ENCODE measurements around the gene LPO.
A peak's percentile ranks its signal among the peaks of the same experiment; 100 is the strongest.

The LPO gene

DNA sequence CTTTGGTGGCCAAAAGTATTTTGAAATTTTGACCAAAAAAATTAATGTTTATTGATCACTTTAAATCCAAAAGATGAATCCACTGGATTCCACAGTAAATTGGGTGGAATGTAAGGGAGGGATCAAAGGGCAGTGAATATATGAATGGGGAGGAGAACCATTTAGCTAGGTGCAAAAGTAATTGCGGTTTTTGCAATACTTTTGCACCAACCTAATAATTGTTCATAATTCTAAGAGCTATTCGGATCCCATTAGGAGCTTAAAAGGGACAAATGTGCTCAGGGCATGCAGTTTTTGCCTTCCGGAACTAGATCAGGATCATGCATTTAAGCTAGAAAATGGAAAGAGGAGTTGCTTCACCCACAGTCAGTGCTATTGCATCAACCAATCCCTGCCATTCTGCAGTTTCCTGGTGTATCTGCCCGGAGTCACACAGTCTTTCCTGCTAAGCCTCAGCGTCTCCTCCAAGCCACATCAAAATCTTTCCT, at the start of gene LPO:
LPO (plus strand) TSS at position 438 of the 488 bp plus-strand sequence. CDS start 4,396 bp downstream, outside the sequence.
- DNase-seq: no peak

DNA sequence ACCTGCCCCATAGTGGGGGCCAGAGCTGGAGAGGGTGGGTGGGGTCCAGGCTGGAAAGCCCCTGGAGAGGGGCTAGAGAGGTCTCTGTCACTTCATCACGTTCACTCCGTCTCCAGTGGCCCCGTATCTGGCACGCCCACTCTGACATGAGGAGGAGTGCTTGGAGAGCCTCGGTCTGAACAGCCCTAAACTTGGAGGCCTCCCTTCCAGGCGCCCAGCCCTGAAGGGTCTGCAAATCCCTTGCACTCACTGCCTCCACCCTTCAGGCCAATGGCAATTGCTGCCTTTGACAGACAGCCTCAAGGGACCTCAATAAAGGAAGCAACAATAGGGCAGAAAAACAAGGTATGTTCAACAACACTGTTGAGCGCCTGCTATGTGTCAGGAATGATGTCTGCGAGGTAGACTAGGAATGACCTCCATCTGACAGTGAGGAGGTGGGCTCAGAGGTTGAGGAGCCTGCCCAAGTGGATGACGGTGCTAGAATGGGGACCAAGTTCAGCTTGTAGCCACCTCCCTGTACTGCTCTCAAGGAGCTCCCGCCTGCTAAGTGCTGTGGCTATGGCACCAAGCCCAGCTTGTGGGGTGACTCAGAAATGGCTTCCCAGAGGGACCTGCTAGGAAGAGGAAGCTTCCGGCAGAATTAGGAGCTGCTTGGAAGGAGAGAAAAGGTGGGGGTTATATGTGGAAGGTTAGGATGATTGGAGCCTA, 48.8 kb upstream of the LPO start:
- no peak for DNase-seq

DNA sequence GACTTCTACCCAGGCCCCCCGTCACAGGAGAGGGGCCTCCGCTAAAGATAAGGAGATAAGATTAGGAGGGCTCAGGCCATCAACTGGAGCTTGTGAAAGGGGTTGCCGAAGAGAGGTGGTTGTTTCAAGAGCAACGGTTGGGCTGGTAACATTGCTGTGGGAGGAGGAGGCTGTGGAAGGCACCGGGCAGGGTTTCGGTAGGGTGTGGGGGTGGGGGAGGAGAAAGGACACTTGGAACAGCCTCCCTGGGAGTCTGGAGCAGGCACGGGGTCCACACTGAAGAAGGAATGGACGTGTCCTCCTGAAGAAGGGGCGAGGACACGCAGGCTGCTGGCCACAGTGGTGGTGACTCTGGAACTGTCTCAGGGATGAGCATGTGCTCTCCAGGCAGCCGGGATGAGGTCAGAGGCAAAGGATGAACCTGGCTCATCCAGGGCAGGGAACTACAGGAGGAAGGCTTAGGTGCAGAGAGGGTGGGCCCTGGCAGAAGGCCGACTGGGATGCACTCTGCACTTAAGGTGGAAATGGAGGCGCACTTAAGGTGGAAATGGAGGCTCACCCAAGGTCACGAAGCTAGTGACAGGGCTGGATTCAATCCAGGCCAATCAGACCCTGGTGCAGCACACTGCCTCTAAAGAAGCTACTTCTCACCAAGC, 47.0 kb upstream of the LPO start:
- DNase-seq: no peak

DNA sequence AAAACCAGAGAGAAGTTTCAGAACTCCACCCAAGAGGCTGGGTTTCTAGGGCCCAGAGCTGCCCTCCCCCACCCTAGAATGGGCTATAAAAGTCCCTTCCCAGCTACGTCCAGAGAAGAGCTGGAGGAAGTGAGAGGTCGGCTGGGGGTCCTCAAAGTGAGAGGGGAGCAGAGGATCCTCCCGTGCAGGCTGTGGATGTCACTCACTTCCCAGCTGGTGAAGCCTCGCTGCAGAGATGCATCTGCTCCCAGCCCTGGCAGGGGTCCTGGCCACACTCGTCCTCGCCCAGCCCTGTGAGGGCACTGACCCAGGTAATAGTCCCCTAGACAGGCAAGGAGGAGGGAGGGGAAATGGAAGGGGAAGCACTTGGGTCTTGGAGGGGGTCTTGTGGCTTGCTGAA, 45.8 kb upstream of the LPO start, which contains the start of gene EPX:
EPX (plus strand) TSS at position 115 of the 400 bp plus-strand sequence; CDS start at position 236, 121 bp downstream.
- DNase-seq: no peak

DNA sequence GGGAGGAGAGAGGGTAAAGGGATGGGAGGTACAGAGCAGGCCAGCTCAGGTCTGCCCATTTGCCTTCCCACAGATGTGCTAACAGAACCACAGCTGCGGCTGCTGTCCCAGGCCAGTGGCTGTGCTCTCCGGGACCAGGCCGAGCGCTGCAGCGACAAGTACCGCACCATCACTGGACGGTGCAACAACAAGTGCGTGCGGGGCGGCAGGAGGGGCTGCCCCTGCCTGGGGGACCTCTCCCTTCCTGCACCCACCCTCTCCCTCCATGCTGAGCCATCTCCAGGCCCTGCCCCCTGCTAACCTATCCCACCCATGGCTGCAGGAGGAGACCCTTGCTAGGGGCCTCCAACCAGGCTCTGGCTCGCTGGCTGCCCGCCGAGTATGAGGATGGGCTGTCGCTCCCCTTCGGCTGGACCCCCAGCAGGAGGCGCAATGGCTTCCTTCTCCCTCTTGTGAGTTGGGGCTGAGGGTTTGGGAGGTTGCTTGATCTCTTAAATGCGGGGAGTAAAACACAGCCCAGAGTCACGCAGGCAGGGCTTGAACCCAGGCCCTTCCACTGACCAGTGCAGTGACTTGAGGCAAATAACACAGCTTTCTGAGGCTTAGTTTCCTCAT, 44.6 kb upstream of the LPO start:
- DNase-seq: no peak

DNA sequence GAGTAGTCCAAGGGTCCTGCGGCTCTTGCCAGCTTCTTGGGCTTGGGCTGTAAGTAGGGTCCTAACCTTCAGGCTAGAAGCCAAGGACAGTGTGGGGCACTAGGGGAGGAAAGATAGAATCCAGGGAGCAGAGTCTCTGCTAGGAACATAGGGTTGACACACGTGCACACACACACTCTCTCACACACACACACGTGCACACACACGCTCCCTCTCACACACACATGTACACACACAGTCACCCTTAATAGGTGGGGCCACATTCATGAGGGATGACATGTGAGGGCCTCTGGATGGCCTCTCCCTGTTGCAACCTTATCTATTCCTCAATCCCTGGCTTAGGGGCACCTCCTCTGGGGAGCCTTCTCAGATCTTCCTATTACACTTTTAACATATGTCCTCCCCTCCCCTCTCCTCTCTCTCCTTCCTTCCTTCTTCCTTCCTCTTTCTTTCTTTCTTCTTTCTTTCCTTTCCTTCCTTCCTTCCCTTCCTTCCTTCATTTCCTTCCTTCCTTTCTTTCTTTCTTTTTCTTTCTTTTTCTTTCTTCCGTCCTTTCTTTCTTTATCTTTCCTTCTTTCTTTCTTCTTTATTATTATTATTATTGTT, 42.8 kb upstream of the LPO start:
- no peak for DNase-seq

DNA sequence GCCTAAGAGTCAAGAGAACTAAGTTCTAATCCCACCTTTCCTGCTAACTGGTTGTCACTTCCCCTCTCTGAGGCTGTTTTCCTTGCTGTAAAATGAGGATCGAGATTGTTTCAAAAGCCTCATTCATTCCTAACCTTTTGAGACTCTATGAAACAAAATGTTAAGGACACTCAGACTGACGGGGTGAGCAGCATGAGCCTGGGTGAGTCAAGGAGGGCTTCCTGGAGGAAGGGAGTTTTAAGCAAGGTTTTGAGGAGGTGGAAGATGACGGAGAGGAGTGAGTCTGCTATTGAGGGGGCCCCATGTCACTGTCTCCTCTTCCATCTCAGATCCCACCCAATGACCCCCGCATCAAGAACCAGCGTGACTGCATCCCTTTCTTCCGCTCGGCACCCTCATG, 41.8 kb upstream of the LPO start:
- no peak for DNase-seq

- DNase-seq: peak; percentile 52
Measured at GRCh38 chr17:58200024-58200633, 38.3 kb upstream of the LPO start.

DNA sequence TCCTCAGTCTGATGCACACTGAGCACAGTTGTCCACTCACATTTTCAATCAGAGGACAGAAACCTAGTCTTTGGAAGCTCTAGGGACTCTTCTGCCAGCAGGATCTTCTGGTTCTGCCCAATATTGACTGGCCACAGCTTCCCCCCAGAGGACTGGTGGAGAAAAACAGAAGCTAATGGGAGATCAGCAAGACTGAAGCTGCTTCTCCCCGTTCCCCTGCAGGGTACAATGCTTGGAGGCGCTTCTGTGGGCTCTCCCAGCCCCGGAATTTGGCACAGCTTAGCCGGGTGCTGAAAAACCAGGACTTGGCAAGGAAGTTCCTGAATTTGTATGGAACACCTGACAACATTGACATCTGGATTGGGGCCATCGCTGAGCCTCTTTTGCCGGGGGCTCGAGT, 35.5 kb upstream of the LPO start:
- DNase-seq: no peak

- DNase-seq: no peak
Measured at GRCh38 chr17:58204796-58205195, 33.6 kb upstream of the LPO start.

DNA sequence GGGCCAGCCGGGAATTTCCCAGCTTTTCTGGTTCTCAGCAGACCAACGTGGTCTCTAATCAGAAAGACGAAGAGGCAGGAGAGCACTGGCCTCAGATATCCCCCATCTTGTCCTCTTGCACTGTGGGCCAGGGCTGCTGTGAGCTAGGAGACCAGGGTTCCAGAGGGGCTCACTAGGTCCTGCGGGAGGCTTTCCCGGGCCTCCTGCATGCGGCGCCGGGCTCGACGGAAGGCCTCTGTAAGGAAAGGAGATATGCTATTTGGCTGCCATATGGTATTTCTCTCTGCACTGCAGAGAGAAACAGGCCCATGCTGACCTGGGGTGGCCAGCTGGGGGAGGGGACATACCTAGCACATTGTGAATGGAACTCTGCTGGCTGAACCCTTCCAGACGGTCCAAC, 32.4 kb upstream of the LPO start:
- DNase-seq: no peak

DNA sequence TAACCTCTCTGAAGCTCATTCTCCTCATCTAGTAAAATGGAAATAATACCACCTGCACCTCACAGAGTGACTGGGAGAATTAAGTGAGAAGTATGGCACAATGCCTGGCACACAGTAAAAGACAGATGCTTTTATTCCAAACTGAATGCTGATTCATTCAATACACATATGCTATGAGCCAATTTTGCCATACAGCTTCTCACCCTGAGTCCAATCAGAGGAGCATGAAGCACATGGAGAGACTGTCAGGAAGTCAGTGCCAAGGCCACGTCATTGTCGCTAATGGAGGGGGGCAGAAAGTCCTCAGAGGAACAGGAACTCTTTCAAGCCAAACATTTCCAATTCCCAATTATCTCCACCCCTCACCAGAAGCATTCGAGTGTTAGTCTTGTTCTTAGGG, 30.9 kb upstream of the LPO start:
- DNase-seq: no peak

DNA sequence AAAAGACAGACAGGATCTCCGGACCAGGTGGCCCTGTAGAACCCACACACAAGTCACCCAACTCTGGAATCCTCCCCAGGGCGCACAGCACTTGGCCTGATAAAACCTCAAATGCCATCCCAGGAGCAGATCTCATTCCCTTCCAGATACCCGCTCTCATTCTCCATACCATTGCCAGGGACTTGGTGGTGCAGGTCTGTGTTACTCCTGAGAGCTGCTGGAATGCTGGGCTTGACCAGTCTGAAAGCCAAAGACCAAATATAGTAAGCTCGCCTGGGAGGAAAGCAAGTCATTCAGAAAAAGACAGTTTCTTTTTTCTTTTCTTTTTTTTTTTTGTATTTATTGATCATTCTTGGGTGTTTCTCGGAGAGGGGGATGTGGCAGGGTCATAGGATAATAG, 30.0 kb upstream of the LPO start:
- DNase-seq: no peak

DNA sequence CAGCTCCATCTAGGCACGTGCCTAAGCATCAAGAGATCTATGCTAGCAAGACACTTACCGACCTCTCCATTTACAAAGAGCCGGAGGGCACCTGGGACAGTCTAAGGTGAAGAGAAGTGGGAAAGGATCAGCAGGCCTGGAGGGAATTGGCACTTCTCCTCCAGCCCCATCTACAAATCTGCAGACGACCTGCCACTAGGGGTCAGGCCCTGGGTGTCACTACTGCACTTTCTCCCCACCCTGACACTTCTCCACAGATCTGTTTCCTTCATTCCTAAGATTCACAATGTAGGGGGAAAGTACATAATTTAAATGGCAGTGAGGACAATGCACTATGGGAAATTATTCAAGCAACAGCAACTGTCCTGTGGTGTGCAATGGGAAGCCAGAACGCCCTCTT, 27.5 kb upstream of the LPO start:
- no peak for DNase-seq

GRCh38 chr17:58215685-58216084, 22.7 kb upstream of the LPO start:
- no peak for DNase-seq

GRCh38 chr17:58217766-58218165, 20.6 kb upstream of the LPO start:
- no peak for DNase-seq

- DNase-seq: peak; percentile 90
Measured at GRCh38 chr17:58219007-58219788, 19.2 kb upstream of the LPO start, which contains the start of gene MKS1. TSS of gene MKS1 (minus strand) at chr17:58219255. CDS start at chr17:58219230, 25 bp downstream.

DNA sequence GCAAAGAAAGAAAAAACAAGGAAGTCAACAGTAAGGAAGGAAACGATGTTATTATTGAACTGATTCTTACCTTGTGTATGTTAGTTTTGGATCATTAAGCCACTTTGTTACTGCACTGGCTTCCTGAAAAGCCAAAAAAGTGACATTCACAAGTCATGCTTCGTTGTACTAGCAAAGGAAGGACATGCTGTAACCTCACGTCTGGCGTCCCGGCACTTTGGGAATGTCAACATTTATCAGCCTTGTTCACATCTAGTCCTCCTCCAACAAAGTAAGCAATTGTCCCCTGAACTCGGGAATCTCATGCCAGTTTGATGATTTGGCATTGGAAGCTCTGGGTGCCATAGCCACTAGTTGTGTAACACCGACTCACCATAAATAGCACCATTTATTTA, 18.6 kb upstream of the LPO start:
- DNase-seq: no peak

GRCh38 chr17:58224315-58224714, 14.1 kb upstream of the LPO start:
- no peak for DNase-seq

GRCh38 chr17:58227733-58228132, 10.7 kb upstream of the LPO start:
- DNase-seq: no peak

DNA sequence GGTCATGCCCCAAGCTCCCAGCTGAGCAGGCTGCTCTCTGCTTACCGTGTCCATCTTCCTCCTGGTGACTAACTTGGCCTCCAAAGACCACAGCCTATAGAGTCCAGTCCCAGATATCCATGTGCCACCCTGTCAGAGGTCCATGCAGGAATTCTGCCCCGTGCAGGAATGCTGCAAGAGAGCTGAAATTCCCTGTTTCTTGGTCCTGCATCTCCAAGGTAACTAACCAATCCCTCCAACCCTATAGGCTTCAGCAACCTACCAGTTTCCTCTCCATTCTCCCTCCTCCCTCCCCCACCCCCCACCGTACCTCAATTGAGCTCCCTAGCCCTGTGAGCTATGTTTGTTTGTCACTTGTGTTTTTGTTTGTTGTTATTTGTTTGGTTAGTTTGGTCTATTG, 9.7 kb upstream of the LPO start:
- no peak for DNase-seq

DNA sequence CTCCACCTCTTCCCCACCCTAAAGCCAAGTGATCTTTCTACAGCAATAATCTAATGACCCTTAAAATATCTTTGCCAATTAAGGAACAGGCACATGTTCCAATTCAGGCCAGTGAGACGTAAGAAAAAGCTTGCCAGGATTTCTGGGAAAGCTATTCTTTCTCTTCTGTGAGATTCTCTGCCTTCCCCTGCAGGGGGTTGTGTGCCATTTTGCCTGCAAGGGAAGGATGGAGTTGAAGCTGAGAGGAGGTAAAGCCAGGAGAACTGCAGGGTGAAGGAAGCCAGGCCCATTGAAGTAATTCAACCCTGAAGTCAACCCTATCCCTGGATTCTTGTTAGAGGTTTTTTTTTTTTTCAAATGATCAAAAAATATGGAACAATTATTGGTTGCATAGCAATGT, 9.0 kb upstream of the LPO start:
- no peak for DNase-seq

Measured in NCI-H1105 (cell line).